ENCODE results near the gene CCNC. TPM values are rescaled to one million over a fixed set of nuclear protein-coding genes. Genes with fewer than 3 reads are reported as not detected.

Gene CCNC
- total RNA-seq, 1 donor from 2014 or later = 49.3 TPM

- no peak for DNase-seq
- Mint-ChIP-seq H3K27ac (ENCODE audit: unreplicated experiment) (no peak overlapping the region), H3K4me3 (ENCODE audit: unreplicated experiment) (no peak overlapping the region), H3K36me3 (ENCODE audit: unreplicated experiment) (no peaks in the 10 kb centered on the region), H3K27me3 (ENCODE audit: unreplicated experiment) (no peaks in the 10 kb centered on the region), H3K9me3 (ENCODE audit: unreplicated experiment) (no peaks in the 10 kb centered on the region), H3K4me1 (ENCODE audit: low read depth, unreplicated experiment) (no peaks in the 10 kb centered on the region)
- TF ChIP-seq CTCF (IDR thresholded peaks at IDR 0.05; ENCODE audit: partially characterized antibody, unreplicated experiment) = no peak
Measured at GRCh38 chr6:99530627-99531026, 37.8 kb downstream of the CCNC start.

- TF ChIP-seq CTCF (IDR thresholded peaks at IDR 0.05; ENCODE audit: partially characterized antibody, unreplicated experiment) = no peak
- Mint-ChIP-seq H3K4me1 (ENCODE audit: low read depth, unreplicated experiment) (no peaks in the 10 kb centered on the region), H3K27ac (ENCODE audit: unreplicated experiment) (no peak overlapping the region), H3K36me3 (ENCODE audit: unreplicated experiment) (no peaks in the 10 kb centered on the region), H3K4me3 (ENCODE audit: unreplicated experiment) (no peak overlapping the region), H3K27me3 (ENCODE audit: unreplicated experiment) (peaks cover 8% of the 10 kb centered on the region), H3K9me3 (ENCODE audit: unreplicated experiment) (peaks cover 8% of the 10 kb centered on the region)
- no peak for DNase-seq
Measured at GRCh38 chr6:99522531-99522930, 45.9 kb downstream of the CCNC start.

GRCh38 chr6:99521633-99522151, 46.8 kb downstream of the CCNC start:
- Mint-ChIP-seq H3K9me3 (ENCODE audit: unreplicated experiment) (peaks cover 8% of the 10 kb centered on the region), H3K27ac (ENCODE audit: unreplicated experiment) (peak overlapping the region; percentile 98), H3K27me3 (ENCODE audit: unreplicated experiment) (peaks cover 8% of the 10 kb centered on the region), H3K4me1 (ENCODE audit: low read depth, unreplicated experiment) (no peaks in the 10 kb centered on the region), H3K4me3 (ENCODE audit: unreplicated experiment) (peak overlapping the region; percentile 99), H3K36me3 (ENCODE audit: unreplicated experiment) (no peaks in the 10 kb centered on the region)
- TF ChIP-seq CTCF (IDR thresholded peaks at IDR 0.05; ENCODE audit: partially characterized antibody, unreplicated experiment) = no peak
- no peak for DNase-seq

GRCh38 chr6:99520855-99521632, 47.4 kb downstream of the CCNC start:
- Mint-ChIP-seq H3K27ac (ENCODE audit: unreplicated experiment) (peak overlapping the region; percentile 98), H3K4me3 (ENCODE audit: unreplicated experiment) (peak overlapping the region; percentile 99), H3K27me3 (ENCODE audit: unreplicated experiment) (peaks cover 9% of the 10 kb centered on the region), H3K9me3 (ENCODE audit: unreplicated experiment) (peaks cover 8% of the 10 kb centered on the region), H3K4me1 (ENCODE audit: low read depth, unreplicated experiment) (peaks cover 1% of the 10 kb centered on the region), H3K36me3 (ENCODE audit: unreplicated experiment) (no peaks in the 10 kb centered on the region)
- DNase-seq = peak; percentile 89
- TF ChIP-seq CTCF (IDR thresholded peaks at IDR 0.05; ENCODE audit: partially characterized antibody, unreplicated experiment) = peak; percentile 70

GRCh38 chr6:99519446-99519845, 49.0 kb downstream of the CCNC start:
- TF ChIP-seq CTCF (IDR thresholded peaks at IDR 0.05; ENCODE audit: partially characterized antibody, unreplicated experiment) = no peak
- H3K4me1 Mint-ChIP-seq (ENCODE audit: low read depth, unreplicated experiment) = peaks cover 2% of the 10 kb centered on the region
- peaks cover 15% of the 10 kb centered on the region for H3K27me3 Mint-ChIP-seq (ENCODE audit: unreplicated experiment)
- H3K9me3 Mint-ChIP-seq (ENCODE audit: unreplicated experiment) = peaks cover 12% of the 10 kb centered on the region
- no peak for DNase-seq
- no peaks in the 10 kb centered on the region for H3K36me3 Mint-ChIP-seq (ENCODE audit: unreplicated experiment)
- H3K27ac Mint-ChIP-seq (ENCODE audit: unreplicated experiment) = no peak overlapping the region
- H3K4me3 Mint-ChIP-seq (ENCODE audit: unreplicated experiment) = no peak overlapping the region

Measured in glutamatergic neuron (in vitro differentiated cells).